ENCODE data around the gene SLC24A3.

- TF ChIP-seq CTCF (IDR thresholded peaks at IDR 0.05) (no peak), POLR2A (IDR thresholded peaks at IDR 0.05) (no peak), POLR2AphosphoS5 (IDR thresholded peaks at IDR 0.05) (no peak), EP300 (IDR thresholded peaks at IDR 0.05) (no peak)
Observed at GRCh38 chr20:19231359-19232035, 19.1 kb downstream of the SLC24A3 start.

Measured in suprapubic skin (tissue), 4 donors.